T-cell (primary cell): ENCODE measurements around the gene TPCN1. TPM values are rescaled to one million over a fixed set of nuclear protein-coding genes. Genes with fewer than 3 reads are reported as not detected.
A peak's percentile ranks its signal among the peaks of the same experiment; 100 is the strongest.

Source experiments
- ATAC-seq, 4 experiments: fragments of 200-7000 bp in 3 of 4; fragments of 150-1000 bp in 1 of 4; cut with Tn5 transposase; replicated peaks in 1 of 4; 1 replicate in 3 of 4; 2 replicates in 1 of 4; pipeline ENCODE4 v1.10.0; 2021; ENCODE audit warnings: moderate library complexity in 3 of 4, mild to moderate bottlenecking in 2 of 4, moderate number of reproducible peaks in 1 of 4
- CTCF ChIA-PET, 2 donors: fragments of 300-600 bp; sonication (Branson Sonifier 250); formaldehyde crosslinking; loops; one replicate each; lab custom pipeline; 2022; ENCODE audit warnings: antibody characterized with exemption in 2 of 2; lab: Charles Lee
- POLR2A ChIA-PET, 2 donors: fragments of 300-600 bp; sonication (Branson Sonifier 250); formaldehyde crosslinking; loops; one replicate each; lab custom pipeline; 2022; ENCODE audit warnings: antibody characterized with exemption in 2 of 2; lab: Charles Lee
- DNase-seq, 35 experiments: peaks; one replicate each; pipeline versions ENCODE4 v3.0.0 to v3.0.0-alpha.2; 2013 to 2023
- H3K27ac ChIP-seq: one replicate; pipeline ENCODE4 v1.5.1; 2013; ENCODE audit warnings: low read length
- H3K27me3 ChIP-seq, 2 experiments: replicated peaks in 1 of 2; 1 replicate in 1 of 2; 2 replicates in 1 of 2; pipeline versions ENCODE4 v1.6.1 to v1.7.0; 2013; ENCODE audit warnings: low read length in 1 of 2, mixed read lengths in 1 of 2; ENCODE audit not compliant: control insufficient read depth in 2 of 2, insufficient read depth in 2 of 2; ENCODE audit errors: extremely low read depth in 1 of 2
- H3K36me3 ChIP-seq, 2 donors: 1 replicate in 1 of 2; 2 replicates in 1 of 2; pipeline versions ENCODE4 v1.6.1 to v1.7.0; 2013; ENCODE audit warnings: low read length in 1 of 2; ENCODE audit not compliant: control insufficient read depth in 2 of 2, insufficient read depth in 1 of 2; ENCODE audit errors: extremely low read depth in 1 of 2
- H3K4me1 ChIP-seq, 2 experiments: 1 replicate in 1 of 2; 2 replicates in 1 of 2; pipeline versions ENCODE4 v1.6.1 to v1.7.0; 2013; ENCODE audit warnings: low read length in 2 of 2, mixed read lengths in 1 of 2; ENCODE audit not compliant: insufficient read depth in 2 of 2, control insufficient read depth in 1 of 2; ENCODE audit errors: extremely low read depth in 1 of 2
- H3K4me3 ChIP-seq, 2 donors: 1 replicate in 1 of 2; 2 replicates in 1 of 2; pipeline versions ENCODE4 v1.5.1 to v1.7.0; 2013; ENCODE audit warnings: mild to moderate bottlenecking in 2 of 2, low read length in 1 of 2, moderate library complexity in 1 of 2; ENCODE audit not compliant: control insufficient read depth in 1 of 2; ENCODE audit errors: extremely low read depth in 1 of 2
- H3K9me3 ChIP-seq: 2 replicates; pipeline ENCODE4 v1.7.0; 2013
- H3K27ac Mint-ChIP-seq, 2 donors: one replicate each; pipeline ENCODE4 v1.8.0; 2020 to 2021; ENCODE audit warnings: mild to moderate bottlenecking in 2 of 2, mixed read lengths in 2 of 2
- H3K27me3 Mint-ChIP-seq, 2 donors: one replicate each; pipeline ENCODE4 v1.8.0; 2021 to 2022; ENCODE audit warnings: mixed read lengths in 2 of 2
- H3K36me3 Mint-ChIP-seq: one replicate; pipeline ENCODE4 v1.8.0; 2021; ENCODE audit warnings: mixed read lengths
- H3K4me1 Mint-ChIP-seq, 3 donors: one replicate each; pipeline ENCODE4 v1.8.0; 2020 to 2022; ENCODE audit warnings: mixed read lengths in 3 of 3, mild to moderate bottlenecking in 1 of 3
- H3K4me3 Mint-ChIP-seq, 3 donors: one replicate each; pipeline ENCODE4 v1.8.0; 2020 to 2022; ENCODE audit warnings: mild to moderate bottlenecking in 3 of 3, mixed read lengths in 3 of 3, moderate library complexity in 3 of 3
- H3K9me3 Mint-ChIP-seq, 3 donors: one replicate each; pipeline ENCODE4 v1.8.0; 2020 to 2022; ENCODE audit warnings: mixed read lengths in 3 of 3
- WGBS: methylation state at CpG from one replicate; pipeline ENCODE4 v1.1.5; 2013; ENCODE audit warnings: missing lambda C conversion rate; ENCODE audit not compliant: insufficient coverage; 5-methylcytosine and 5-hydroxymethylcytosine counted together
- total RNA-seq, 35 experiments: library from RNA in 6 of 35; stranded (reverse) in 6 of 35; fragments of 120-200 nt in 1 of 35; gene quantifications; one replicate each; pipeline versions ENCODE4 v1.2.1 to v1.2.4 and lab custom pipeline; 2013 to 2026

Gene TPCN1
- total RNA-seq, 5 donors from 2014 or later (not counting 1 experiment from before 2014, with no cell fraction given) = 58.8 to 81.6 (median 73.5) TPM

DNA sequence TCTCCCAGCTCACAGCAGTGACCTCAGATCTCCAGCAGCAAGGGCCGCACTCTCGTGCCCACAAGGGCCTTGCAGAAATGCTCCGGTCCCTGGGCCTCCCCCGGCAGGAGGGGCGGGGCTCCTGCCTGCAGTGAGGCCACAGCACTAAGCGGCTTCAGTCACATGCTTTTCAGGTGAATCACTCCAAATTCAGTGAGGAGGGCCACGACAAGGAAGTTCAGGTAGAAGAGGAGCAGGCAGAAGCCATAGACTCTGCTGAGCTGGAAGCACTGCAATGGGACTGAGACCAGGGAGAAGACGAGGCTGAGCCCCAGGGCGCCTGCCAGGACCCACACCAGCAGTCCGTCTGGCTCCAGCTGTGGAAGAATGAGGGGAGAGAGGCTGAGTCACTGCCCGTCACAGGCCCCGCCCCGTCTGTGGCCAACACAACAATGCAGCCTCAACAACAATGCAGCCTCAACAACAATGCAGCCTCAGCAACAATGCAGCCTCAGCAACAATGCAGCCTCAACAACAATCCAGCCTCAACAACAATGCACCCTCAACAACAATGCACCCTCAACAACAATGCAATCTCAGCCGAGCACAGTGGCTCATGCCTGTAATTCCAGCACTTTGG is 78.5 kb downstream of the TPCN1 start:
- Histone ChIP-seq H3K27ac (no peak overlapping the region), H3K4me3 (no peak overlapping the region), H3K36me3 (peaks cover 21 to 38% of the 10 kb centered on the region in 2 donors), H3K4me1 (peaks cover 3 to 7% of the 10 kb centered on the region in 2 experiments), H3K27me3 (no peaks in the 10 kb centered on the region), H3K9me3 (no peaks in the 10 kb centered on the region)
- no peak for ATAC-seq
- no peaks in the 10 kb centered on the region for H3K27me3 Mint-ChIP-seq
- 96% methylated on average over 6 of the region's 14 CpGs for WGBS
- DNase-seq = no peak
- H3K4me3 Mint-ChIP-seq = no peak overlapping the region
- peaks cover 13 to 19% (median 19%) of the 10 kb centered on the region in 3 donors for H3K4me1 Mint-ChIP-seq
- peak overlapping the region; percentile 46 to 77 for H3K27ac Mint-ChIP-seq
- peaks cover 25% of the 10 kb centered on the region for H3K36me3 Mint-ChIP-seq
- no peaks in the 10 kb centered on the region for H3K9me3 Mint-ChIP-seq
- ChIA-PET POLR2A (no interaction called here), CTCF (no interaction called here)

DNA sequence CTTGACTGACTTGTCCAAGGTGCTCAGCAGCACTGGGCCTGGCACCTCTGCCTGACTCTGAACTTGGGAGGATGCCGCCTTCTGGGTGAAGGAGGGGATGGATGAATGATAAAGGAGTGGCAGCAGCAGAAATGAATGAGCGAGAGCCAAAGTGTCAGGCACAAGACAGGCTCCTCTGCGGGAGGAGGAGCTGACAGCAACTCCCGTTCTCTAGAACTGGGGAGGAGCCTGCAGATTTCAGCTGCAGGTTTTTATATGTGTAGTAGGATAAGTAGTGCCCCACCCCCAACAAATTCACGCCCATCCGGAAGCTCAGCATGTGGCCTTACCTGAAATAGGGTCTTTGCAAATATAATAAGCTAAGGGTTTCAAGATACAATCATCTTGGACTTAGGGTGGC is 80.5 kb downstream of the TPCN1 start:
- peak overlapping the region; percentile 35 to 39 for H3K27ac Mint-ChIP-seq
- no peak overlapping the region for H3K4me3 Mint-ChIP-seq
- CTCF ChIA-PET = interaction anchor here in 1 of 2 donors (0.7 kb wide), 1 partner anchor 63 kb away, joined by 5 read pairs; no protein-coding TSS in a partner anchor

DNA sequence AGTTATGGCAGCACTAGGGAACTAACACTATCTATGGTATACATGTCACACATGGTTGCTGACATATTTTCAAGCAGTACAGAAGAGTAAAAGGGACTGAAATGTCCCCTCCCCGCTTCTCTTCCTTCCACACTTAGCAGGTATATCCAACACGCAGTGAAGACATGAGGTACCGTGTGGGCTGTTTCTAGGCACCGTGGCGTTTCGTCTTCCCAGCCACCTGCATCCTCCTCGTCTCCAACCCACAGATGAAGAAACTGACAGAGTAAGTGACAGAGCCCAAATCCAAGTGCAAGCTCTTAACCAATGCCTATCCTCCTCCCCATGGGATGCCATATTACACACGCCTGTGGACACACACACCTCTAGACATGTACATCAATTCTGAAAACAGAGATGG is 81.2 kb downstream of the TPCN1 start:
- no peak overlapping the region for H3K4me3 ChIP-seq
- H3K27me3 Mint-ChIP-seq = no peaks in the 10 kb centered on the region
- no peaks in the 10 kb centered on the region for H3K9me3 ChIP-seq
- ChIA-PET POLR2A (no interaction called here), CTCF (interaction anchor here in 1 of 2 donors (0.5 kb wide), 1 partner anchor 253 kb away, joined by 7 read pairs; no protein-coding TSS in a partner anchor)
- H3K36me3 Mint-ChIP-seq = peaks cover 36% of the 10 kb centered on the region
- 100% methylated on average over 1 of the region's 8 CpGs for WGBS
- H3K4me3 Mint-ChIP-seq = peak overlapping the region in 1 of 3 donors; percentile 63
- H3K27ac Mint-ChIP-seq = peak overlapping the region; percentile 77 to 89
- peak in 1 of 4 experiments; percentile 21 for ATAC-seq
- no peaks in the 10 kb centered on the region for H3K9me3 Mint-ChIP-seq
- no peak overlapping the region for H3K27ac ChIP-seq
- peaks cover 13 to 19% (median 19%) of the 10 kb centered on the region in 3 donors for H3K4me1 Mint-ChIP-seq
- H3K4me1 ChIP-seq = peaks cover 3 to 7% of the 10 kb centered on the region in 2 experiments
- no peak for DNase-seq
- H3K36me3 ChIP-seq = peaks cover 21 to 45% of the 10 kb centered on the region in 2 donors
- no peaks in the 10 kb centered on the region for H3K27me3 ChIP-seq

More for the DNA sequence above, 80.5 kb downstream of the TPCN1 start:
- POLR2A ChIA-PET = interaction anchor here in 1 of 2 donors (0.7 kb wide), 1 partner anchor 31 kb away, joined by 4 read pairs; no protein-coding TSS in a partner anchor
- ATAC-seq (no peak), DNase-seq (no peak)
- Histone ChIP-seq H3K27ac (no peak overlapping the region), H3K9me3 (no peaks in the 10 kb centered on the region), H3K27me3 (no peaks in the 10 kb centered on the region), H3K36me3 (peaks cover 21 to 40% of the 10 kb centered on the region in 2 donors), H3K4me1 (peaks cover 3 to 7% of the 10 kb centered on the region in 2 experiments), H3K4me3 (no peak overlapping the region)
- H3K36me3 Mint-ChIP-seq = peaks cover 31% of the 10 kb centered on the region
- no peaks in the 10 kb centered on the region for H3K9me3 Mint-ChIP-seq
- H3K4me1 Mint-ChIP-seq = peaks cover 13 to 19% (median 19%) of the 10 kb centered on the region in 3 donors
- H3K27me3 Mint-ChIP-seq = no peaks in the 10 kb centered on the region
- WGBS = 100% methylated on average over 2 of the region's 6 CpGs

DNA sequence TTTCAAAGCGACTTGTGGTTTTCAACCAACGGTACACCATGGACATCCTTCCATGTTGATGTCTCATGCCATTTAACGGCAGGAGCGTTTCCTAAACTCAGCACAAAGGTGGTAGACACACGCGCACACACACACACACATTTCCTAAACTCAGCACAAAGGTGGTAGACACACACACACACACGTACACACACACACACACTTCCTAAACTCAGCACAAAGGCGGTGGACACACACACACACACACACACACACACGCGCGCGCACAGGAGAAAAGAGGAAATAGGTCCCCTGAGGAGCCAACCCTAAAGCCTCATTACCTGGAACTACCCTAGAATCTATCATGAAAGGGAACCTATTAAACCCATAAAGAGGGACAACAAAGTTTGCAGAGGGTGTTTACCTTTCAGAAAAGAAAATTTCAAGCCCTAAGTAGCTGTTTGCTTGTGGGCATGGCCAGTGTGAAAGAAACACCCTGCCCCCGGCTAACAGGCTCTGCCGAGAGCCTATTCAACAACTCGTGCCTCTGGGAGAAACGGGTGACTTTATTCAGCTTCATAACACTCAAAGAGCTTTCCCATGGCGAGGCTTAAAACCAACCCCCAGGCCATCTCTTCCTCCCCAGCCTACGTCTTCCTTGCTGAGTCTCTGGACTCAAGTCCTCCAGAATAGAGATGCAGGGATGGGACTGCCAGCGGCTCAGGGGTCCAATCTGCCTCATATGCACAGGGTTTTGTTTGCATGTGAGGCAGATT is 81.8 kb downstream of the TPCN1 start:
- peak overlapping the region in 1 of 3 donors; percentile 63 for H3K4me3 Mint-ChIP-seq

DNA sequence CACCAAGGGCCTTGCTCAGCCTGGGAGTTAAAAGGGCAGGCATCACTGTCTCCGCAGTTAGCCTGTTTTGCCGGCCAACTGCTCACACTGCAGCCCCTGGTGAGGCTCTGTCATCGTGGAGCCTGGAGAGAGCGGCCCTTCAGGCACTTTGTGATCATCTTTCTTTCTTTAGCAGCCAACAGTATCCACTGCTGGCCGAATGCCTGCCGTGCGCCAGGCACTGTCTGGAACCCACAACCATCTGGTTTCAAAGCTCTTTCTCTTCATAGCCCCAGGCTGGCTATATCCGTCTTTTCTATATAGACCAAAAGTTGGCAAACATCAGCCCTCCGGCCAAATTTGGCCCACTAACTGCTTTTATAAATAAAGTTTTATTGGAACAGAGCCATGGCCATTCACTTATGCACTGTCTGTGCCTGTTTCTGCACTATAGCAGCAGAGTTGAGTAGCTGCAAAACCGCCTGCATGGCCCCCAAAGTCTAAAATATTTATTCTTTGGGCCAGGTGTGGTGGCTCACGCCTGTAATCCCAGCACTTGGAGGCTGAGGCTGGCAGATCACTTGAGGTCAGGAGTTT is 84.1 kb downstream of the TPCN1 start:
- H3K27me3 Mint-ChIP-seq = no peaks in the 10 kb centered on the region
- no peaks in the 10 kb centered on the region for H3K9me3 Mint-ChIP-seq
- DNase-seq (no peak), ATAC-seq (no peak)
- no peak overlapping the region for H3K27ac Mint-ChIP-seq
- Histone ChIP-seq H3K4me3 (no peak overlapping the region), H3K9me3 (no peaks in the 10 kb centered on the region), H3K4me1 (peaks cover 3 to 7% of the 10 kb centered on the region in 2 experiments), H3K27me3 (no peaks in the 10 kb centered on the region), H3K27ac (no peak overlapping the region), H3K36me3 (peaks cover 20 to 59% of the 10 kb centered on the region in 2 donors)
- H3K4me1 Mint-ChIP-seq = peaks cover 13 to 19% (median 19%) of the 10 kb centered on the region in 3 donors
- ChIA-PET CTCF (no interaction called here), POLR2A (no interaction called here)
- 99% methylated on average over 11 of the region's 11 CpGs for WGBS
- H3K36me3 Mint-ChIP-seq = peaks cover 43% of the 10 kb centered on the region
- no peak overlapping the region for H3K4me3 Mint-ChIP-seq

More for the DNA sequence above, 81.8 kb downstream of the TPCN1 start:
- 55% methylated on average over 8 of the region's 19 CpGs for WGBS
- H3K27me3 Mint-ChIP-seq = no peaks in the 10 kb centered on the region
- POLR2A ChIA-PET = no interaction called here
- CTCF ChIA-PET = interaction anchor here in 1 of 2 donors (0.6 kb wide), 1 partner anchor 102 kb away, joined by 3 read pairs; no protein-coding TSS in a partner anchor
- Histone ChIP-seq H3K27ac (no peak overlapping the region), H3K4me1 (peaks cover 3 to 7% of the 10 kb centered on the region in 2 experiments), H3K4me3 (no peak overlapping the region), H3K9me3 (no peaks in the 10 kb centered on the region), H3K36me3 (peaks cover 21 to 51% of the 10 kb centered on the region in 2 donors), H3K27me3 (no peaks in the 10 kb centered on the region)
- ATAC-seq (peak in 2 of 4 experiments; percentile 25 to 28), DNase-seq (peak in 11 of 35 experiments; percentile 9 to 33 (median 20))
- peaks cover 13 to 19% (median 19%) of the 10 kb centered on the region in 3 donors for H3K4me1 Mint-ChIP-seq
- H3K27ac Mint-ChIP-seq = peak overlapping the region; percentile 77 to 89
- H3K9me3 Mint-ChIP-seq = no peaks in the 10 kb centered on the region
- H3K36me3 Mint-ChIP-seq = peaks cover 41% of the 10 kb centered on the region

DNA sequence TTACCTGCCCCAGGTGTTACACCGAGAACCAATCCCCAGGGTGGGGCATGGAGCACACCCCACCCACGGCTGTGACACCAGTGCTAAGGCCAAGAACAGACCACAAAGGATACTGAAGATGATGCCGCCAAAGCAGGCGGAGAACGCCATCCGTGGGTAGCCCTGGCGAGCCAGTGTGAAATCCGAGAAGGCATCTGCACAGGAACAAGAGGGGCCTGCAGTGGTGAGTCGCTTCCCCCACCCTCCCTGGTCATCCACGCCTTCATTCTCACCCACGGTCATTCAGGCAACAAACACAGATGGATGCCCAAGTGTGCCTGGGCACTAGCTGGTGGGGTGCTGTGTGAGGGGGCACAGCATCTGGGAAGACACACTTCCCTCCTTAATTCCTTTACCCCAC is 85.1 kb downstream of the TPCN1 start:
- Mint-ChIP-seq H3K36me3 (peaks cover 46% of the 10 kb centered on the region), H3K4me3 (no peak overlapping the region), H3K4me1 (peaks cover 13 to 19% (median 19%) of the 10 kb centered on the region in 3 donors), H3K27me3 (no peaks in the 10 kb centered on the region), H3K27ac (no peak overlapping the region), H3K9me3 (no peaks in the 10 kb centered on the region)
- ChIA-PET CTCF (no interaction called here), POLR2A (no interaction called here)
- DNase-seq (no peak), ATAC-seq (no peak)
- H3K9me3 ChIP-seq = no peaks in the 10 kb centered on the region
- 90% methylated on average over 8 of the region's 11 CpGs for WGBS
- H3K4me3 ChIP-seq = no peak overlapping the region
- peaks cover 20 to 63% of the 10 kb centered on the region in 2 donors for H3K36me3 ChIP-seq
- H3K27me3 ChIP-seq = no peaks in the 10 kb centered on the region
- H3K4me1 ChIP-seq = peaks cover 3 to 7% of the 10 kb centered on the region in 2 experiments
- no peak overlapping the region for H3K27ac ChIP-seq
